MM.1S (cell line): ENCODE results near the gene TMEM233.

Experiments used
- EZH2 ChIP-seq: fragments of 300-600 bp; sonication (generic); optimal IDR thresholded peaks from 2 replicates; pipeline ENCODE3; 2017; ENCODE audit warnings: low read depth, mild to moderate bottlenecking, antibody characterized with exemption, low read length, mixed read lengths
- EZH2phosphoT487 ChIP-seq: fragments of 300-600 bp; sonication (generic); IDR thresholded peaks from 2 replicates; pipeline ENCODE4 v1.6.1; 2018; ENCODE audit warnings: antibody characterized with exemption, low read length
- TF ChIP-seq, protein P1 (sequence below): fragments of 300-600 bp; sonication (generic); IDR thresholded peaks from 2 replicates; pipeline ENCODE4 v1.5.1; 2016; ENCODE audit warnings: antibody characterized with exemption, low read length, mixed read lengths

DNA sequence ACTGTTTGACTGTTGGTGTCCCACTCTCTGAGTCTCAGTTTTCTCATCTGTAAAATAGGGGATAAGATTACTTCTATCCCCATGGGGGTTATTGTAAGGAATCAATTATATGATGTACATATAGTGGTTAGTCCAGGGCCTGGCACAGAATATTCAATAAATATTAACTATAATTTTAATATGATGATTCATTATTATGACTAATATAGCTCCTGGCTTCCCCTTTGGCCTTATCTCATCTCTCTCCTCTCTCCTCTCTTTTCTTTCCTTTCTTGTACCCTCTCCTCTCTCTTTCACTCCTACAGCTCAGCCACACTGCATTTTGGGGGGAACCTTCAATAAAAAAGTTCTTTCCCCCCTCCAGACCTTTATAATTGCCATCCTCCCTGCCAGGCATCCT, 21.1 kb downstream of the TMEM233 start:
- TF ChIP-seq, protein P1, sequence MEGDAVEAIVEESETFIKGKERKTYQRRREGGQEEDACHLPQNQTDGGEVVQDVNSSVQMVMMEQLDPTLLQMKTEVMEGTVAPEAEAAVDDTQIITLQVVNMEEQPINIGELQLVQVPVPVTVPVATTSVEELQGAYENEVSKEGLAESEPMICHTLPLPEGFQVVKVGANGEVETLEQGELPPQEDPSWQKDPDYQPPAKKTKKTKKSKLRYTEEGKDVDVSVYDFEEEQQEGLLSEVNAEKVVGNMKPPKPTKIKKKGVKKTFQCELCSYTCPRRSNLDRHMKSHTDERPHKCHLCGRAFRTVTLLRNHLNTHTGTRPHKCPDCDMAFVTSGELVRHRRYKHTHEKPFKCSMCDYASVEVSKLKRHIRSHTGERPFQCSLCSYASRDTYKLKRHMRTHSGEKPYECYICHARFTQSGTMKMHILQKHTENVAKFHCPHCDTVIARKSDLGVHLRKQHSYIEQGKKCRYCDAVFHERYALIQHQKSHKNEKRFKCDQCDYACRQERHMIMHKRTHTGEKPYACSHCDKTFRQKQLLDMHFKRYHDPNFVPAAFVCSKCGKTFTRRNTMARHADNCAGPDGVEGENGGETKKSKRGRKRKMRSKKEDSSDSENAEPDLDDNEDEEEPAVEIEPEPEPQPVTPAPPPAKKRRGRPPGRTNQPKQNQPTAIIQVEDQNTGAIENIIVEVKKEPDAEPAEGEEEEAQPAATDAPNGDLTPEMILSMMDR: no peak
- TF ChIP-seq EZH2 (no peak), EZH2phosphoT487 (no peak)
